Activated naive CD4-positive, alpha-beta T cell treated with anti-CD3 and anti-CD28 coated beads for 36 hours (primary cell): ENCODE results near the gene CRADD. TPM values are rescaled to one million over a fixed set of nuclear protein-coding genes. Genes with fewer than 3 reads are reported as not detected.

Source experiments
- CTCF ChIA-PET: fragments of 350-600 bp; sonication (Branson Sonifier 250); formaldehyde crosslinking; loops from one replicate; lab custom pipeline; 2021; ENCODE audit warnings: antibody characterized with exemption; lab: Charles Lee
- DNase-seq: peaks from one replicate; pipeline ENCODE4 v3.0.0-alpha.2; 2020
- H3K27ac Mint-ChIP-seq: one replicate; pipeline ENCODE4 v1.8.0; 2021; ENCODE audit warnings: mild to moderate bottlenecking, mixed read lengths
- H3K27me3 Mint-ChIP-seq: one replicate; pipeline ENCODE4 v1.8.0; 2021; ENCODE audit warnings: low read depth, mixed read lengths
- H3K36me3 Mint-ChIP-seq: one replicate; pipeline ENCODE4 v1.8.0; 2021; ENCODE audit warnings: low read depth, mixed read lengths
- H3K4me1 Mint-ChIP-seq: one replicate; pipeline ENCODE4 v1.8.0; 2021; ENCODE audit warnings: low read depth, mixed read lengths
- H3K4me3 Mint-ChIP-seq: one replicate; pipeline ENCODE4 v1.8.0; 2021; ENCODE audit warnings: mild to moderate bottlenecking, moderate library complexity, mixed read lengths
- H3K9me3 Mint-ChIP-seq: one replicate; pipeline ENCODE4 v1.8.0; 2021; ENCODE audit warnings: mixed read lengths
- intact Hi-C: fragments of 100-400 bp; cut with micrococcal nuclease; formaldehyde crosslinking; loops from one replicate; pipeline ENCODE4 v1.15.1; 2023
- total RNA-seq, 2 experiments: library from RNA; stranded (reverse); gene quantifications; one replicate each; pipeline ENCODE4 v1.2.3, GENCODE V29; 2021

The CRADD gene
- total RNA-seq, 2 experiments from 2014 or later, result 14.3 to 15.6 TPM

DNA sequence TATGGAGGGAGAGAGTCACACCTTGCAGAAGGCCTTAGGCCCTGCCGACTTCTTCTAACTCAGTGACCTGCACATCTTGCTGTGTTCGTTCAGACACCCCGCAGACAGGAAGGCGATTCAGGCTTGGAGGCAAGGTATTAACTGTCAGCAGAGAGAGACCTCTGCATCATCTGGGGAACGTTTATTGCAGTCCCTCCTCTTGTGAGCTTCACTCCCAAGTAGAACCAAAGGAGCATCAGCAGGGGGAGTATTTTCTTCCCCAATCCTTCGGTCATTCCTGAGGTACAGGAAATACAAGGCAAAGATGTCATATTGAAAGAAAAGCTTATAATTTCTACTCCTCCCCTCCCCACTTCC is 217.9 kb downstream of the CRADD start:
- CTCF ChIA-PET, result interaction anchor here (0.6 to 1.2 kb wide), 2 partner anchors 128 to 129 kb away, joined by 3 to 4 read pairs; no protein-coding TSS in a partner anchor
- intact Hi-C loops, result no loop called here
- Mint-ChIP-seq H3K27me3 (no peaks in the 10 kb centered on the region), H3K4me3 (no peak overlapping the region), H3K27ac (no peak overlapping the region), H3K9me3 (no peaks in the 10 kb centered on the region), H3K36me3 (no peaks in the 10 kb centered on the region), H3K4me1 (peaks cover 18% of the 10 kb centered on the region)
- DNase-seq, result no peak

- no peaks in the 10 kb centered on the region for H3K27me3 Mint-ChIP-seq
- no peaks in the 10 kb centered on the region for H3K9me3 Mint-ChIP-seq
- no peak overlapping the region for H3K4me3 Mint-ChIP-seq
- DNase-seq, result no peak
- no peak overlapping the region for H3K27ac Mint-ChIP-seq
- H3K4me1 Mint-ChIP-seq, result peaks cover 18% of the 10 kb centered on the region
- intact Hi-C loops, result no loop called here
- CTCF ChIA-PET, result no interaction called here
- no peaks in the 10 kb centered on the region for H3K36me3 Mint-ChIP-seq
Measured at GRCh38 chr12:93896427-93896826, 219.3 kb downstream of the CRADD start.

DNA sequence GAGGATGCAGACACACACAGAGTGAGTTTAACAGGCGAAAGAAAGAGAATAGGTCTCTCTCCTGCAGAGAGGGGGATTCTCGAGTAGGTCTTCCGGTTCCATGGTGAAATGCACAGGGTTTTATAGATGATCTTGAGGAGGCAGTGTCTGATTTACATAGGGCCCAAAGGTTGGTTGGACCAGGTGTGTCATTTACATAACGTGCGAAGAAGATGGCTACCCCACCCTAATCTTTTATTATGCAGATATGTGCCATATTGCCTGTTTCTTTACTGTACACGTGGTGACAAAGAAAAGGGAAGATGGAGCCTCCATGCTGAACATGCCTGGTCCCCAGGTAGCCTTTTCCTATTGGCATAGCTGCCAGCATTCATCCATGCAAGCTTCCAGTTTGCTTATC is 219.8 kb downstream of the CRADD start:
- peaks cover 18% of the 10 kb centered on the region for H3K4me1 Mint-ChIP-seq

DNA sequence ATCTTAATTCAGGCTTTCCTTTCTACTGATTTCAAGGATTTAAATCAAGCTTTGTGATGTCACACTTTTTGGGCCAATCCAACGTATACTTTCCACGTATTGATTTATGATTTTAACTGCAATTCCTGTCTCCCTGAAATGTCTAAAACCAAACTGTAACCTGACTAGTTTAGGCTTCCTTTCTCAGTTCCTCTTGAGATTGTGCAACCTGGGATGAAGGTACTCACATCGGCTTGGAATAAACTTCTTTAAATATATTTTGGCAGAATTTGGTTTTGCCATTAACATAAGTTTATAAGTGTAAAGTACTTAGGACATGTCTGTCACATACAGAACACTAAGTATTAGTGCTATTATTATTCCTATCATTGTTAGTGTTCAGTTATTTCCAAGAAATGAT is 224.6 kb downstream of the CRADD start:
- H3K27me3 Mint-ChIP-seq, result no peaks in the 10 kb centered on the region

More for the DNA sequence above, 219.8 kb downstream of the CRADD start:
- Mint-ChIP-seq H3K4me3 (no peak overlapping the region), H3K27ac (no peak overlapping the region), H3K27me3 (no peaks in the 10 kb centered on the region), H3K9me3 (no peaks in the 10 kb centered on the region), H3K36me3 (no peaks in the 10 kb centered on the region)
- DNase-seq, result no peak
- intact Hi-C loops, result no loop called here
- CTCF ChIA-PET, result no interaction called here

GRCh38 chr12:93902192-93902591 is 225.0 kb downstream of the CRADD start:
- no peak for DNase-seq
- intact Hi-C loops, result loop anchor here (5.0 kb wide), 1 partner anchor 135 kb away; no protein-coding TSS in a partner anchor
- H3K9me3 Mint-ChIP-seq, result no peaks in the 10 kb centered on the region
- no peaks in the 10 kb centered on the region for H3K27me3 Mint-ChIP-seq
- no peak overlapping the region for H3K27ac Mint-ChIP-seq
- peaks cover 13% of the 10 kb centered on the region for H3K4me1 Mint-ChIP-seq
- CTCF ChIA-PET, result no interaction called here
- H3K4me3 Mint-ChIP-seq, result no peak overlapping the region
- no peaks in the 10 kb centered on the region for H3K36me3 Mint-ChIP-seq

More for the DNA sequence above, 224.6 kb downstream of the CRADD start:
- H3K36me3 Mint-ChIP-seq, result no peaks in the 10 kb centered on the region
- CTCF ChIA-PET, result no interaction called here
- no peak overlapping the region for H3K4me3 Mint-ChIP-seq
- no peak overlapping the region for H3K27ac Mint-ChIP-seq
- no peaks in the 10 kb centered on the region for H3K9me3 Mint-ChIP-seq
- peaks cover 13% of the 10 kb centered on the region for H3K4me1 Mint-ChIP-seq
- DNase-seq, result no peak
- intact Hi-C loops, result loop anchor here (5.0 kb wide), 1 partner anchor 134 kb away; no protein-coding TSS in a partner anchor

DNA sequence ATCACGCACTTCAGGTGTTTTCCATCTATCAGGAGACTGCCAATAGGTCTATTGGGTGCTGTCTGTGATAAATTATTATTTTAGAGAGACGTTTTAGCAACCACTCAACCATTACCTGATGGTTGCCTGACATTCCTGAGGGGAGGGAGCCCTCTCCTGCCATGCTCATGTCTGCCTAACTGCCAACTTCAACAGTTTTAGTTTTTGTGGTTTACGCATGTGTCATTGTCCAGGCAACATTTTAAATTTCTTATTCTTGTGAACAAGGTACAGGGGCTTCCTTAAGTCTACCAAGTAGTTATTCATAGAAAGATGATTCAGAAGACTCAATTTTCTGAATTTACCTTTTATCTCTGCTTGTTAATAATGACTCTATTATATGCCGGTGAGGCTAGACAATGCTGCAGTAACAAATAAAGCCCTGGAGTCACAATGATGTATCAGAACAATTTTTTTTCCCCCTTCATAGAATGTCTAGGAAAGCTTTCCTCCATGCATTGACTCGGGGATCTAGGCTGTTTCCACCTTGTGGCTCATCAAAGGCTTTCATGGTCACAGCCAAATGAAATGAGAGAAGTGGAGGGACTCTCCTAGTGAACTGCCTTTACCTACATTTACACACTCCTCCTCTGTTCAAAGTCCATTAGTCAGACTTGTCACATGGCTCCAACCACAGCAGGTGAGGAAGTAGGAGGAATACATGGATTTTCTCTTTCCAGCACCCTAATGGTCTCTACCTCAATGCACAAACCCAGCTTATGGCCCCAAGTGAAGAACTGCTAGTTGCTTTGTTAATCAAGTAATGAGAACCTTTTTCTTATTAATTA is 225.8 kb downstream of the CRADD start:
- H3K36me3 Mint-ChIP-seq, result no peaks in the 10 kb centered on the region
- CTCF ChIA-PET, result no interaction called here
- no peak overlapping the region for H3K27ac Mint-ChIP-seq
- no peak for DNase-seq
- no peak overlapping the region for H3K4me3 Mint-ChIP-seq
- no peaks in the 10 kb centered on the region for H3K27me3 Mint-ChIP-seq
- intact Hi-C loops, result loop anchor here (5.0 kb wide), 1 partner anchor 136 kb away; no protein-coding TSS in a partner anchor
- H3K4me1 Mint-ChIP-seq, result peaks cover 11% of the 10 kb centered on the region
- H3K9me3 Mint-ChIP-seq, result no peaks in the 10 kb centered on the region

DNA sequence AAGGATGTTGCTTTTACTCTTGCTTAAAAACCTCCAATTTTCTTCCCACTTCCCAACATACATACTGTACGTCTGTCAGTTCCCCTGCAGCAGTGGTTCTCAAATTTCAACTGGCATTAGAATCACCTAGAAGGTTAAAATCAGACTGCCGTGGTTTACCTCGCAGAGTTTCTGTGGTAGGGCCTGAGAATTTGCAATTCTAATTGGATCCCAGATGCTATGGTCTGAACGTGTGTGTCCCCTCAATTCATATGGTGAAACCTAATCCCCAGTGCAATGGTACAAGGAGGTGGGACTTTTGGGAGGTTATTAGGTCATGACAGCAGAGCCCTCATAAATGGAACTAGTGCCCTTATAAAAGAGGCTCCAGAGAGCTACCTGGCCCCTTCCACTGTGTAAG is 226.9 kb downstream of the CRADD start:
- Mint-ChIP-seq H3K4me3 (no peak overlapping the region), H3K27me3 (no peaks in the 10 kb centered on the region), H3K27ac (no peak overlapping the region), H3K4me1 (peaks cover 3% of the 10 kb centered on the region), H3K9me3 (no peaks in the 10 kb centered on the region), H3K36me3 (no peaks in the 10 kb centered on the region)
- CTCF ChIA-PET, result interaction anchor here (0.7 kb wide), 1 partner anchor 914 kb away, joined by 3 read pairs; no protein-coding TSS in a partner anchor
- DNase-seq, result no peak
- intact Hi-C loops, result loop anchor here (5.0 kb wide), 1 partner anchor 137 kb away; no protein-coding TSS in a partner anchor

- Mint-ChIP-seq H3K4me3 (no peak overlapping the region), H3K36me3 (no peaks in the 10 kb centered on the region)
- CTCF ChIA-PET, result interaction anchor here (0.6 kb wide), 1 partner anchor 186 kb away, joined by 5 read pairs; no protein-coding TSS in a partner anchor
Measured at GRCh38 chr12:93908264-93908663, 231.1 kb downstream of the CRADD start.

DNA sequence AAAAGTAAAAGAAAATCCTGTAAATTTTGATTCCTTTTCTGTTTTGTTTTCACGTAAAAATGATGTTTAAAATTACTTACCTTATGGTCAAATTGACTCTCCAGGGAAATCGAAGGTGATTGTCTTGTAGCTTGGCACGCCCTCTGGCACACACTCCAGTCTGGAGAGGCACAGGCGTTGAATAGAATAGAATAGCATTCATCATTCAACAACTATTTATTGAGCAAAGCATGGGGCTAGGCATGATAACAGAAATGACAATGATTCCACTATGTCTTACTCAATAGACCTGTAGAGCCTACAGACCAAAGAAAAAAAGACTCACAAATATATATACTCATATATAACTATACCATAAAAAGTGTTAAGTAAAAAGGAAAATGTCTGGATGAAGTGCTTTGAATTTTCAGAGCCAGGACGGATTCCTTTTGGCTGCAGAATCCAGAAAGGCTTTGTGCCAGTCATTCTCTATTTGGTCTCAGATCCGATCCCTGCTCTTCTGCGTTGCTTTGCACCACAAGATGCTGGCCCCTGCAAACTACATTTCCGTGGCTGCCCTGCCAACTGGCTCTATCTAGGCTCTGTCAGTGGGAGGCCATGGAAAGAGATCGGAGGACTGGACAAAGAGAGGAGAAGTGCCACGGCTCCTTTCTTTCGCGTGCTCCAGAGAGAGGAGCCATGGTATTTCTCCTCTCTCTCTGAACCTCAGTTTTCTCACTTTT is 231.8 kb downstream of the CRADD start:
- CTCF ChIA-PET, result interaction anchor here (0.6 kb wide), 1 partner anchor 185 kb away, joined by 5 read pairs; no protein-coding TSS in a partner anchor
- intact Hi-C loops, result no loop called here
- Mint-ChIP-seq H3K36me3 (no peaks in the 10 kb centered on the region), H3K4me1 (no peaks in the 10 kb centered on the region), H3K4me3 (no peak overlapping the region), H3K27ac (no peak overlapping the region), H3K9me3 (no peaks in the 10 kb centered on the region), H3K27me3 (no peaks in the 10 kb centered on the region)
- DNase-seq, result no peak

More at GRCh38 chr12:93908264-93908663, 231.1 kb downstream of the CRADD start:
- Mint-ChIP-seq H3K9me3 (no peaks in the 10 kb centered on the region), H3K27me3 (no peaks in the 10 kb centered on the region), H3K4me1 (no peaks in the 10 kb centered on the region), H3K27ac (no peak overlapping the region)
- DNase-seq, result no peak
- intact Hi-C loops, result no loop called here

DNA sequence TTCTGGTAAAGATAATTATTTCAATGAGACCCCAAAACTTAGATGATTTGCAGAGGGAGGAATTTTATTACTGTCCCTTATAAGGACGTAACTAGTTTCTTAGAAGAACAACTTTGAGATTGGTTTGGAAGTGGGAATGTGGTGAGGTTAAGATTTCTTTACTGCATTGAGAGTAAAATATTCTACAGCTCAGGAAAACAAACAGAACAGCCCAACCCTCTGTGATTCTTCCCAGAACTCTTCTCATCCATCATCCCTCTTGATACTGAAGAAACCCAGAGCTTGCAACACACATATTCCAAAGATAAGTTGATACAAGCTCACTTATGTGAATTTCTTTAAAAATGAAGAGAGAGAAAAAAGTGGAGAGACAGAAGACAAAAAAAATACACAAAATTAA is 234.2 kb downstream of the CRADD start:
- no peaks in the 10 kb centered on the region for H3K27me3 Mint-ChIP-seq
- H3K27ac Mint-ChIP-seq, result no peak overlapping the region

GRCh38 chr12:93912086-93912733 is 235.0 kb downstream of the CRADD start:
- Mint-ChIP-seq H3K27me3 (no peaks in the 10 kb centered on the region), H3K27ac (no peak overlapping the region)

More for the DNA sequence above, 234.2 kb downstream of the CRADD start:
- DNase-seq, result no peak
- CTCF ChIA-PET, result interaction anchor here (1.2 kb wide), 1 partner anchor 21 kb away, joined by 3 read pairs; no protein-coding TSS in a partner anchor
- Mint-ChIP-seq H3K9me3 (no peaks in the 10 kb centered on the region), H3K36me3 (no peaks in the 10 kb centered on the region), H3K4me3 (no peak overlapping the region), H3K4me1 (no peaks in the 10 kb centered on the region)
- intact Hi-C loops, result no loop called here

DNA sequence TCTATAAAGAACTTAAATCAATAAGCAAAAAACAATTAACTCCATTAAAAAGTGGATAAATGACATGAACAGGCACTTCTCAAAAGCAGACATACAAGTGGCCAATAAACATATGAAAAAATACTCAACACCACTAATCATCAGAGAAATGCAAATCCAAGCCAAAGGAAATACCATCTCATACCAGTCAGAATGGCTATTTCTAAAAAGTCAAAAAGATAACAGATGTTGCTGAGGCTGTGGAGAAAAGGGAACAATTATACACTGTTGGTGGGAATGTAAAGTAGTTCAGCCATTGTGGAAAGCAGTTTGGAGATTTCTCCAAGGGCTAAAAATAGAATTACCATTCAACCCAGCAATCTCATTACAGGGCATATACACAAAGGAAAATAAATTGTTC is 236.7 kb downstream of the CRADD start:
- intact Hi-C loops, result no loop called here
- no peaks in the 10 kb centered on the region for H3K27me3 Mint-ChIP-seq
- no peak overlapping the region for H3K4me3 Mint-ChIP-seq
- DNase-seq, result no peak
- no peaks in the 10 kb centered on the region for H3K4me1 Mint-ChIP-seq
- H3K27ac Mint-ChIP-seq, result no peak overlapping the region
- CTCF ChIA-PET, result no interaction called here
- no peaks in the 10 kb centered on the region for H3K36me3 Mint-ChIP-seq
- no peaks in the 10 kb centered on the region for H3K9me3 Mint-ChIP-seq

More at GRCh38 chr12:93912086-93912733, 235.0 kb downstream of the CRADD start:
- DNase-seq, result no peak
- no peaks in the 10 kb centered on the region for H3K4me1 Mint-ChIP-seq
- CTCF ChIA-PET, result no interaction called here
- no peaks in the 10 kb centered on the region for H3K9me3 Mint-ChIP-seq
- no peak overlapping the region for H3K4me3 Mint-ChIP-seq
- intact Hi-C loops, result no loop called here
- H3K36me3 Mint-ChIP-seq, result no peaks in the 10 kb centered on the region
